IPS-15b (cell line): Measurements from ENCODE around the gene DYNC1LI1.
"Not testable (repeated sequence)": the region's sequence is repeated elsewhere in the genome, so short reads cannot be mapped to it uniquely, and the experiment has no call there.

Experiments
- H3K27me3 ChIP-seq: one replicate; pipeline ENCODE4 v1.6.1; 2013; ENCODE audit warnings: low read length; ENCODE audit not compliant: control insufficient read depth, insufficient read depth
- H3K36me3 ChIP-seq: one replicate; pipeline ENCODE4 v1.6.1; 2013; ENCODE audit warnings: low read length; ENCODE audit not compliant: control insufficient read depth, insufficient read depth
- H3K4me1 ChIP-seq: one replicate; pipeline ENCODE4 v1.6.1; 2013; ENCODE audit warnings: mild to moderate bottlenecking, low read length; ENCODE audit not compliant: control insufficient read depth, insufficient read depth
- H3K4me3 ChIP-seq: one replicate; pipeline ENCODE4 v1.5.1; 2013; ENCODE audit warnings: low read depth, low read length
- H3K9ac ChIP-seq: one replicate; pipeline ENCODE4 v1.6.1; 2013; ENCODE audit warnings: low read depth, mild to moderate bottlenecking, low read length
- H3K9me3 ChIP-seq: one replicate; pipeline ENCODE4 v1.6.1; 2013; ENCODE audit warnings: mild to moderate bottlenecking, low read length; ENCODE audit not compliant: control insufficient read depth, insufficient read depth

The DYNC1LI1 gene

GRCh38 chr3:32518921-32519320, 51.7 kb downstream of the DYNC1LI1 start:
- H3K9ac ChIP-seq, H3K4me3 ChIP-seq, H3K9me3 ChIP-seq, H3K4me1 ChIP-seq, H3K27me3 ChIP-seq, H3K36me3 ChIP-seq: not testable (repeated sequence)

GRCh38 chr3:32516751-32517150, 53.9 kb downstream of the DYNC1LI1 start:
- H3K9ac ChIP-seq, H3K36me3 ChIP-seq, H3K9me3 ChIP-seq, H3K27me3 ChIP-seq, H3K4me3 ChIP-seq, H3K4me1 ChIP-seq: not testable (repeated sequence)

- peaks cover 10% of the 10 kb centered on the region for H3K4me1 ChIP-seq
- H3K9me3 ChIP-seq = no peaks in the 10 kb centered on the region
Observed at GRCh38 chr3:32511005-32511404, 59.7 kb downstream of the DYNC1LI1 start.

GRCh38 chr3:32510075-32510724, 60.5 kb downstream of the DYNC1LI1 start:
- no peaks in the 10 kb centered on the region for H3K27me3 ChIP-seq
- no peak overlapping the region for H3K9ac ChIP-seq
- no peak overlapping the region for H3K4me3 ChIP-seq
- H3K9me3 ChIP-seq = no peaks in the 10 kb centered on the region
- no peaks in the 10 kb centered on the region for H3K36me3 ChIP-seq
- peaks cover 11% of the 10 kb centered on the region for H3K4me1 ChIP-seq

More at GRCh38 chr3:32511005-32511404, 59.7 kb downstream of the DYNC1LI1 start:
- no peaks in the 10 kb centered on the region for H3K27me3 ChIP-seq
- H3K9ac ChIP-seq = no peak overlapping the region
- H3K36me3 ChIP-seq = no peaks in the 10 kb centered on the region
- no peak overlapping the region for H3K4me3 ChIP-seq

GRCh38 chr3:32508711-32509110, 61.9 kb downstream of the DYNC1LI1 start:
- H3K4me1 ChIP-seq = peaks cover 15% of the 10 kb centered on the region
- H3K9ac ChIP-seq = no peak overlapping the region
- no peaks in the 10 kb centered on the region for H3K9me3 ChIP-seq
- no peaks in the 10 kb centered on the region for H3K36me3 ChIP-seq
- H3K4me3 ChIP-seq = no peak overlapping the region
- no peaks in the 10 kb centered on the region for H3K27me3 ChIP-seq

- H3K9me3 ChIP-seq = no peaks in the 10 kb centered on the region
- no peak overlapping the region for H3K4me3 ChIP-seq
- H3K27me3 ChIP-seq = no peaks in the 10 kb centered on the region
- peaks cover 25% of the 10 kb centered on the region for H3K4me1 ChIP-seq
- no peak overlapping the region for H3K9ac ChIP-seq
- no peaks in the 10 kb centered on the region for H3K36me3 ChIP-seq
Observed at GRCh38 chr3:32506466-32506865, 64.2 kb downstream of the DYNC1LI1 start.

- peak overlapping the region; percentile 16 for H3K9ac ChIP-seq
- H3K4me3 ChIP-seq = peak overlapping the region; percentile 26
Observed at GRCh38 chr3:32502946-32503286, 67.7 kb downstream of the DYNC1LI1 start.

GRCh38 chr3:32502118-32502945, 68.3 kb downstream of the DYNC1LI1 start, which contains the start of gene CMTM6:
Gene CMTM6 (minus strand): TSS chr3:32502852. CDS start chr3:32502745, 107 bp downstream.
- H3K9ac ChIP-seq = peak within 1 kb of the TSS; percentile 68
- H3K9me3 ChIP-seq = no peaks in the 10 kb centered on the region
- peak within 1 kb of the TSS; percentile 88 for H3K4me3 ChIP-seq
- H3K36me3 ChIP-seq = no peaks in the 10 kb centered on the region
- peaks cover 27% of the 10 kb centered on the region for H3K4me1 ChIP-seq
- no peaks in the 10 kb centered on the region for H3K27me3 ChIP-seq

More at GRCh38 chr3:32502946-32503286, 67.7 kb downstream of the DYNC1LI1 start:
- no peaks in the 10 kb centered on the region for H3K9me3 ChIP-seq
- no peaks in the 10 kb centered on the region for H3K27me3 ChIP-seq
- peaks cover 27% of the 10 kb centered on the region for H3K4me1 ChIP-seq
- H3K36me3 ChIP-seq = no peaks in the 10 kb centered on the region

- H3K4me3 ChIP-seq = peak overlapping the region; percentile 88
- H3K4me1 ChIP-seq = peaks cover 27% of the 10 kb centered on the region
- H3K36me3 ChIP-seq = no peaks in the 10 kb centered on the region
- peak overlapping the region; percentile 68 for H3K9ac ChIP-seq
- no peaks in the 10 kb centered on the region for H3K27me3 ChIP-seq
- H3K9me3 ChIP-seq = no peaks in the 10 kb centered on the region
Observed at GRCh38 chr3:32501783-32502117, 68.9 kb downstream of the DYNC1LI1 start.

GRCh38 chr3:32500880-32501782, 69.5 kb downstream of the DYNC1LI1 start:
- Histone ChIP-seq H3K9ac (no peak overlapping the region), H3K9me3 (no peaks in the 10 kb centered on the region), H3K27me3 (no peaks in the 10 kb centered on the region), H3K4me1 (peaks cover 21% of the 10 kb centered on the region), H3K36me3 (no peaks in the 10 kb centered on the region), H3K4me3 (peak overlapping the region; percentile 88)

- H3K27me3 ChIP-seq = no peaks in the 10 kb centered on the region
- no peaks in the 10 kb centered on the region for H3K9me3 ChIP-seq
- H3K4me1 ChIP-seq = peaks cover 18% of the 10 kb centered on the region
- H3K36me3 ChIP-seq = no peaks in the 10 kb centered on the region
- H3K4me3 ChIP-seq = no peak overlapping the region
- H3K9ac ChIP-seq = no peak overlapping the region
Observed at GRCh38 chr3:32500231-32500630, 70.4 kb downstream of the DYNC1LI1 start.
